Calu3 (cell line): ENCODE data around the gene SGSM1. TPM values are rescaled to one million over a fixed set of nuclear protein-coding genes. Genes with fewer than 3 reads are reported as not detected.
A peak's percentile ranks its signal among the peaks of the same experiment; 100 is the strongest.

Source experiments
- BruUV-seq: library from RNA; stranded (reverse); fragments of 400-500 nt; replicated peaks from 2 replicates; lab custom pipeline; 2021; lab: Mats Ljungman, UMichigan
- CTCF ChIA-PET: fragments of 300-600 bp; sonication (Branson Sonifier 250); formaldehyde crosslinking; loops from one replicate; lab custom pipeline; 2022; ENCODE audit warnings: antibody characterized with exemption; lab: Charles Lee
- DNase-seq: peaks from one replicate; pipeline ENCODE4 v3.0.0; 2022
- H3K27ac Mint-ChIP-seq: one replicate; pipeline ENCODE4 v1.8.0; 2022; ENCODE audit warnings: mixed read lengths; ENCODE audit not compliant: unreplicated experiment
- H3K27me3 Mint-ChIP-seq: one replicate; pipeline ENCODE4 v1.8.0; 2022; ENCODE audit warnings: mixed read lengths; ENCODE audit not compliant: unreplicated experiment
- H3K36me3 Mint-ChIP-seq: one replicate; pipeline ENCODE4 v1.8.0; 2022; ENCODE audit warnings: mild to moderate bottlenecking, moderate library complexity, mixed read lengths; ENCODE audit not compliant: insufficient read depth, unreplicated experiment
- H3K4me1 Mint-ChIP-seq: one replicate; pipeline ENCODE4 v1.8.0; 2022; ENCODE audit warnings: mild to moderate bottlenecking, low read depth, mixed read lengths; ENCODE audit not compliant: unreplicated experiment
- H3K4me3 Mint-ChIP-seq: one replicate; pipeline ENCODE4 v1.8.0; 2022; ENCODE audit warnings: mild to moderate bottlenecking, low read depth, moderate library complexity, mixed read lengths; ENCODE audit not compliant: unreplicated experiment
- H3K9me3 Mint-ChIP-seq: one replicate; pipeline ENCODE4 v1.8.0; 2022; ENCODE audit warnings: low read depth, mixed read lengths; ENCODE audit not compliant: unreplicated experiment
- intact Hi-C: fragments of 100-400 bp; cut with micrococcal nuclease; formaldehyde crosslinking; loops from one replicate; pipeline ENCODE4 v1.10.0; 2022; ENCODE audit not compliant: unreplicated experiment
- total RNA-seq: library from RNA; stranded (reverse); gene quantifications from 2 replicates; pipeline ENCODE4 v1.2.3, GENCODE V29; 2022
- TF ChIP-seq, protein P1 (sequence below): fragments of 200-600 bp; IDR thresholded peaks from one replicate; pipeline ENCODE4 v1.8.0; 2022; ENCODE audit warnings: antibody characterized with exemption; ENCODE audit not compliant: unreplicated experiment

The SGSM1 gene
- total RNA-seq, 1 experiment from 2014 or later, result 0.07 TPM

DNA sequence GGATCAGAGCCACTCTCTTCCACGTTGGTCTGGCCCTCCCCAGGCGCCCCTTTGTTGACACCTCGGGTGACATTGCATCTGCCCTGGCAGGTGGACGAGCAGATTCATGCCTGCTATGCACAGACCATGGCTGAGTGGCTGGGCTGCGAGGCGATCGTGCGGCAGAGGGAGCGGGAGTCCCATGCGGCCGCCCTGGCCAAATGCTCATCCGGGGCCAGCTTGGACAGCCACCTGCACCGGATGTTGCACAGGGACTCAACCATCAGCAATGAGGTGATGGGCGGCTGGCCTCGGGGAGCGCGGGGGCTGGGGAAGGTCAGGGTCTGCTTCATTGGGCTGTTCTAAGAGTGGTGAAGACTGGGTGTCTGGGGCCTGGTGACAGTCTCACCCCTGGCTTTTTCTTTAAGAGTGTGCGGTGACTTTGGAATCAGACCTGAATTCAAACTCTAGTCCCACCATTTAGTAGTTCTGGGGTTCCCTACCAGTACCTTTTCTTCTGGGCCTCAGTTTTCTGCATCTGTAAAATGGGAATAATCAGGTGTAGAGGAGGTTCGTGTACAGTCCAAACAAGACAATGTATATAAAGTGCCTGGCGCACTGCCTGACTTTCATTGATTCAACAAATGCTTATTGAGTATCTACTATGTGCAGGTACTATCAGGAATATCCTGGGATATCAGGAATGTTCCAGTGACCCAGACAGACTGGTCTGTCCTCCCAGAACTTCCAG is 87.5 kb downstream of the SGSM1 start:
- BruUV-seq, result no TSS peak
- CTCF ChIA-PET, result no interaction called here
- Mint-ChIP-seq H3K36me3 (no peaks in the 10 kb centered on the region), H3K27me3 (peaks cover 16% of the 10 kb centered on the region), H3K4me3 (peak overlapping the region; percentile 32), H3K4me1 (peaks cover 18% of the 10 kb centered on the region), H3K9me3 (no peaks in the 10 kb centered on the region), H3K27ac (peak overlapping the region; percentile 86)
- intact Hi-C loops, result no loop called here
- TF ChIP-seq, protein P1, sequence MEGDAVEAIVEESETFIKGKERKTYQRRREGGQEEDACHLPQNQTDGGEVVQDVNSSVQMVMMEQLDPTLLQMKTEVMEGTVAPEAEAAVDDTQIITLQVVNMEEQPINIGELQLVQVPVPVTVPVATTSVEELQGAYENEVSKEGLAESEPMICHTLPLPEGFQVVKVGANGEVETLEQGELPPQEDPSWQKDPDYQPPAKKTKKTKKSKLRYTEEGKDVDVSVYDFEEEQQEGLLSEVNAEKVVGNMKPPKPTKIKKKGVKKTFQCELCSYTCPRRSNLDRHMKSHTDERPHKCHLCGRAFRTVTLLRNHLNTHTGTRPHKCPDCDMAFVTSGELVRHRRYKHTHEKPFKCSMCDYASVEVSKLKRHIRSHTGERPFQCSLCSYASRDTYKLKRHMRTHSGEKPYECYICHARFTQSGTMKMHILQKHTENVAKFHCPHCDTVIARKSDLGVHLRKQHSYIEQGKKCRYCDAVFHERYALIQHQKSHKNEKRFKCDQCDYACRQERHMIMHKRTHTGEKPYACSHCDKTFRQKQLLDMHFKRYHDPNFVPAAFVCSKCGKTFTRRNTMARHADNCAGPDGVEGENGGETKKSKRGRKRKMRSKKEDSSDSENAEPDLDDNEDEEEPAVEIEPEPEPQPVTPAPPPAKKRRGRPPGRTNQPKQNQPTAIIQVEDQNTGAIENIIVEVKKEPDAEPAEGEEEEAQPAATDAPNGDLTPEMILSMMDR, result no peak
- DNase-seq, result no peak

DNA sequence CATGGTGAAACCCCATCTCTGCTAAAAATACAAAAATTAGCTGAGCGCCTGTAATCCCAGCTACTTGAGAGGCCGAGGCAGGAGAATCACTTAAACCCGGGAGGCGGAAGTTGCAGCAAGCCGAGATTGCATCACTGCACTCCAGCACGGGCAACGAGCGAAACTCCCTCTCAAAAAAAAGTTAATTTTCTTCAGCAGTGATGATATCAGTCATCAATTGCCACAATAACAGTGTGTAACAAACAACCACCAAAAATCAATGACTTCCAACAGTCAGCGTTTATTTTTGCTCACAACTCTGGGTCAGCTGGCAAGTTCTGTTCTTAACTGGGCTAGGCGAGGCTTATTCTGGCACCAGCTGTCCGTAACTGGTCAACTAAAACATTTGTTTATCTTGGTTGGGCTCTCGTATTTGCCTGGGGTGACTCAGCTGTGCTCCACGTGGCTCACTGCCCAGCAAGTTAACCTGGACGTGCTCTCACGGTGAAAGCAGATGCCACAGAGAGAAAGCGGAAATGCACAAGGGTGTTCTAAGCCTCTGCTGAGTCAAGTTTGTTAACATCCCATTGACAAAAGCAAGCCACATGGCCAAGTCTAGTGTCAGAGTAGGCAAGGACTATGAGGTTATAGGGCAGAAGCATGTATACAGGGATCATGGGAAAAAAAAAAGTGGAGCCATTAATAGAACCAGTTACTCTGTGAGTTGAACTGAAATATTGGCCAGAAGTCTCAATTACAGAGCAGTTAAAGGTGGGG is 88.4 kb downstream of the SGSM1 start:
- CTCF ChIA-PET, result interaction anchor here (0.6 to 1.6 kb wide), 7 partner anchors 18 to 162 kb away, joined by 3 to 5 read pairs (median 3); partner anchors contain the start of gene SGSM1

DNA sequence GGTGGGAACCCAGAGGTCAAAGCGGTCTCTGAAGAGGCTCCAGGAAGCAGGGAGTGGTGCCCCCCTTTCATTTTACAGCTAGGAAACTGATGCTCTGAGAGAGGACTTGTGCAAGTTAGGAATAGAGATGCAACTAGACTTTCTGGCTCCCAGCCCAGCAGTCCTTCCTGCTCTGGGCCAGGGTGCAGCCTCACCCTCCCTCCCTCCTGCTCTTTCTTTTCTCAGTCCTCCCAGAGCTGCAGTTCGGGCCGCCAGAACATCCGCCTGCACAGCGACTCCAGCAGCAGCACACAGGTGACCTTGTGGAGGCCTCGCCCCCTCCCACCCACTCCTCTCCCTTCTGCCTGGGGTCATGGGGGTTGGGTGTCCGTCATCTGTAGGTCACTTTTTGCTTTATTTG is 89.0 kb downstream of the SGSM1 start:
- BruUV-seq, result no TSS peak
- CTCF ChIA-PET, result interaction anchor here (0.6 to 1.6 kb wide), 7 partner anchors 19 to 161 kb away, joined by 3 to 5 read pairs (median 3); partner anchors contain the start of gene SGSM1

More for the DNA sequence above, 88.4 kb downstream of the SGSM1 start:
- Mint-ChIP-seq H3K27ac (peak overlapping the region; percentile 86), H3K4me1 (peaks cover 18% of the 10 kb centered on the region), H3K27me3 (peaks cover 24% of the 10 kb centered on the region), H3K4me3 (peak overlapping the region; percentile 32), H3K36me3 (no peaks in the 10 kb centered on the region), H3K9me3 (no peaks in the 10 kb centered on the region)
- BruUV-seq, result no TSS peak
- intact Hi-C loops, result no loop called here
- peak; percentile 89 for DNase-seq
- TF ChIP-seq, protein P1, result no peak

DNA sequence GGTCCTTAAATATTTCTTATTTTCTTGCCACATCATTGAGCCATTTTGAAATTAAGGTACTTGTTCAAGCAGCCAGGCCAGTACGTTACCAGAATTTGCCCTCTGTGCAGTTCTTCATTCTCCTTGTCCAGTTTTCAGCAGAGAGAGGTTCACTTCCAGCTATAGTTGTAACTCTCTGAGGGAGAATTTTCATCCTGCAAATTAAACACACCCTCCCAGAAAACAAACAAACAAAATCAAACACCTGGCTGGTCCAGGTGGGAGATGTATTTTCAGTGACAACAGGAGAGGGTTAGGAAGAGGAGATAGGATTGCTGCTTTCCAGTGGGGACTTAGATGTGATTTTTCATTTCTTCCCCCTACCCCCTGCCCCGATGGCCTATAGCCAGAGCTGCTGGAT is 95.4 kb downstream of the SGSM1 start:
- CTCF ChIA-PET, result no interaction called here
- TF ChIP-seq, protein P1, result no peak
- no peaks in the 10 kb centered on the region for H3K4me1 Mint-ChIP-seq
- H3K4me3 Mint-ChIP-seq, result no peak overlapping the region
- intact Hi-C loops, result no loop called here
- H3K27me3 Mint-ChIP-seq, result peaks cover 23% of the 10 kb centered on the region
- DNase-seq, result no peak
- no peaks in the 10 kb centered on the region for H3K36me3 Mint-ChIP-seq
- no TSS peak for BruUV-seq
- no peak overlapping the region for H3K27ac Mint-ChIP-seq
- peaks cover 10% of the 10 kb centered on the region for H3K9me3 Mint-ChIP-seq

More for the DNA sequence above, 89.0 kb downstream of the SGSM1 start:
- Mint-ChIP-seq H3K36me3 (no peaks in the 10 kb centered on the region), H3K4me3 (peak overlapping the region; percentile 32), H3K9me3 (no peaks in the 10 kb centered on the region), H3K27me3 (peaks cover 30% of the 10 kb centered on the region), H3K4me1 (peaks cover 18% of the 10 kb centered on the region), H3K27ac (peak overlapping the region; percentile 86)
- intact Hi-C loops, result no loop called here
- TF ChIP-seq, protein P1, result no peak
- DNase-seq, result peak; percentile 70
